ENCODE results near the gene FOS.

The FOS gene

DNA sequence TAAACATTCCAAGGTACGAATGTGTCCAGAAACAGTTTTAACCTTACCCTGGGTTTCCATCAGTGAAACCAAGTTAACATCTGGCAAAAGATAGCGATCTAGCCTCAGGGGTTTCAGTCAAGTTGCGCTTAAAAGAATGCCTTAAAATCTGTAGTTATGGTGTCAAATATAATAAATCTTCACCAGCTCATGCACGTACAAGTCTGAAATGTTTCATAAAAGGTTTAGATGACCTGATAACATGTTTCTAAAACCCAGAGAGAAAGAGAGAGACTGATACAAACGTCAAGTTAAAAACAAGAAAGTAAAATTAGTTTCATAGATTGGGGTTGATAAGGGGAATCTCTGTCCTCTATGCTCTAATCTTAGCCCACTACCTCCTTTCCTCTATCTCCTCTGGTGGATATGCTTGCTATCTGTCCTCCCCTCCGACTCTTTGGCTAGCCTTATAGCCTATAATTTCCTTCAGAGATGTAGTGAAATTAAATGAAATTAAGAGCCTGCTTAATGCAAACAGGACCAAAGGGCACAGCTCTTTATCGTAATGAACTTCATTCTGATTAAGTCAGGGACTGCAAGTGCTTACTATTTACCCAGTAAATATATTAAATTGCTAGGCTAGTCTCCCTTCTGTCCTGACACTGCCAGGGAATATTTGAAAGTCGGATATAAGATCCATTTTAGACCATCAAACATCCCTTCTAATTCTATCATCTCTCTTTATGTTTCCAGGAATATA lies 18.4 kb upstream of the FOS start:
- Mint-ChIP-seq H3K27me3 (no peaks in the 10 kb centered on the region), H3K4me3 (no peak overlapping the region), H3K9me3 (no peaks in the 10 kb centered on the region), H3K36me3 (no peaks in the 10 kb centered on the region), H3K27ac (peak overlapping the region; percentile 99), H3K4me1 (peaks cover 9 to 21% of the 10 kb centered on the region in 2 donors)
- no peak for ATAC-seq (replicated peaks)
- no peak for DNase-seq

DNA sequence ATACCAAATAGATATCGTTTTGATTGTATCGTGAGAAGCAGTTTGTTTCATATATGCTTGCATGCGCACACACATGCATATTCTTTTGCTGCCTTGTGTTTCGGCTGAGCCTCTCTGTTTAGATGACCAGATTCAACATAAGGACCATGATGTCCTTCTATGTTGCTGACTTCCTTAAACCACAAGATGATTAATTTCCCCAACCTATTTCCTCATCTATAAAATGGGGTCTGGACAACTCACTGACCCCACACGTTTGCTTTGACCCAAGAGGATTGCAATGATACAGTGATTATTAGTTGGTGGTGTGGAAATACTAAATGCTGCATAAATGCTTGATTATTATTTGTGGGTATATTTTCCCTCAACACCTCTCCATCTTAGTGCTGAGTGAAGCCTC lies 16.8 kb upstream of the FOS start:
- Mint-ChIP-seq H3K27ac (no peak overlapping the region), H3K4me3 (no peak overlapping the region), H3K4me1 (peaks cover 9 to 21% of the 10 kb centered on the region in 2 donors), H3K36me3 (no peaks in the 10 kb centered on the region), H3K27me3 (no peaks in the 10 kb centered on the region), H3K9me3 (no peaks in the 10 kb centered on the region)
- DNase-seq (no peak), ATAC-seq (replicated peaks) (no peak)

DNA sequence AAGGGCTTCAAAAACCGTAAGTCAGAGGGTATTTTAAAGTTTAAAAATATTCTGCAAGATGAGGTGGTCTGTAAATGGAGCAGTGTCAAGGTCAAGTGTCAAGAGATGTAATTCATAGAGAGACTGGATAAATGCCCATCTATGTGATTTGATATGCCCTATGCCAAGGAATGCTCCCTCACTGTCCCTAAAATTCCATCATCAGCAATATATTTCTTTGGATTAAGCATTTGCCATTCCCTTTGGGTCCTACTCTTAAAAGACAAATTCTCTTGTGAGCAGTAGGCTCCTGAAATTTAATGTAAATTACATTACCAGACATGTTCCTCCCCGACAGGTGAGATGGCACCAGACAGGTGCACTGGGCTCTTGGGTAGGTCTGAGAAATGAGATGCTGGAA lies 16.0 kb upstream of the FOS start:
- no peak for ATAC-seq (replicated peaks)

DNA sequence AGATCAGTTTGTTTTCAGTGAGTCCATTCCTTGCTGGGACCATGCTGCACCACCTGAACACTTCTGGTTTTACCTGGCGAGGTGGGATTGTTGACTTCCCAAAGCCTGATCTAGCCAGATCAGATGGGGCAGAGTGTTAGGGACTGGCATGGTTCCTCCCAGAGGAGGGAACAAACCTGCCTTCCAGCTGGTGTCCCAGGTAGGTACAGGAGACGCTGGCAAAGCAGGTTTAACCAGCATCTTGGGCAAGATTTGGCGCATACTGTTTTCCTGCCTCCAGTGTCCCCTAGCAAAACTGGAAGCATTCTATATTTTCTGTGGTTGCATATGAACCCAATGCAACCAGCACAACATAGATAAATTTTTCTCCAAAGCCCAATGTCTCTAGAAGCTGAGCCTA lies 14.6 kb upstream of the FOS start:
- Mint-ChIP-seq H3K27ac (no peak overlapping the region), H3K4me1 (peaks cover 0 to 16% of the 10 kb centered on the region in 2 donors), H3K9me3 (no peaks in the 10 kb centered on the region), H3K36me3 (no peaks in the 10 kb centered on the region), H3K4me3 (no peak overlapping the region), H3K27me3 (no peaks in the 10 kb centered on the region)
- no peak for ATAC-seq (replicated peaks)
- no peak for DNase-seq

More for the DNA sequence above, 16.0 kb upstream of the FOS start:
- DNase-seq, result no peak
- H3K36me3 Mint-ChIP-seq, result no peaks in the 10 kb centered on the region
- no peak overlapping the region for H3K4me3 Mint-ChIP-seq
- H3K27ac Mint-ChIP-seq, result no peak overlapping the region
- peaks cover 4 to 21% of the 10 kb centered on the region in 2 donors for H3K4me1 Mint-ChIP-seq
- H3K9me3 Mint-ChIP-seq, result no peaks in the 10 kb centered on the region
- H3K27me3 Mint-ChIP-seq, result no peaks in the 10 kb centered on the region

DNA sequence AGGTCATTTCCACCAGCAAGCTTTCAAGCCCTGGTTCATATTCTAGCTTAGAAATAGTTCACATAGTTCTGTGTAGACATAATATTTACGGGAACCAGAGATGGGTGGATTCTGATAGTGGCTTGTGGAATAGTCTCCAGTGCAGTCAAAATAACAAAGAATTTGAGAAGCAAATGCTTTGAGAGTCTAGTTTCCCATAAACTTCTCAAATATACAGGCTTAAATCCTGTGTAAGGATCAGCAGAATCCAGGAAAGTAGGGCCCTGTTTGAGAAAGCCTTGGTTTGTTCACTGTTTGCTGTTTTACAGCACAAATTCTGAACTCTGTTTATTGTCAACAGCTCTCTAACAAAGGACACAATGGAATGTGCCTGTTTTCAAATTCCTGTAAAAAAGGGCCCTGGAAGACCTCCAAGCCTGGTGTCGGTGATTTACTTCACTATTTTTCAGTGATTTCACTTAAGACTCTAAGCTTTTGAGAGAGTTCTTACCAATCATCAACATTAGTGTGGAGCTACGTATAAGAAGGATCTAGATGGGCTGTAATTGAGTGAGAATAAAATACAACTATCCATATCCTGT lies 11.4 kb upstream of the FOS start:
- ATAC-seq (replicated peaks) (no peak), DNase-seq (no peak)
- peaks cover 3 to 7% of the 10 kb centered on the region in 2 donors for H3K4me1 Mint-ChIP-seq
- H3K27me3 Mint-ChIP-seq, result peaks cover 0 to 5% of the 10 kb centered on the region in 2 donors
- no peaks in the 10 kb centered on the region for H3K9me3 Mint-ChIP-seq
- H3K27ac Mint-ChIP-seq, result no peak overlapping the region
- no peaks in the 10 kb centered on the region for H3K36me3 Mint-ChIP-seq
- no peak overlapping the region for H3K4me3 Mint-ChIP-seq

DNA sequence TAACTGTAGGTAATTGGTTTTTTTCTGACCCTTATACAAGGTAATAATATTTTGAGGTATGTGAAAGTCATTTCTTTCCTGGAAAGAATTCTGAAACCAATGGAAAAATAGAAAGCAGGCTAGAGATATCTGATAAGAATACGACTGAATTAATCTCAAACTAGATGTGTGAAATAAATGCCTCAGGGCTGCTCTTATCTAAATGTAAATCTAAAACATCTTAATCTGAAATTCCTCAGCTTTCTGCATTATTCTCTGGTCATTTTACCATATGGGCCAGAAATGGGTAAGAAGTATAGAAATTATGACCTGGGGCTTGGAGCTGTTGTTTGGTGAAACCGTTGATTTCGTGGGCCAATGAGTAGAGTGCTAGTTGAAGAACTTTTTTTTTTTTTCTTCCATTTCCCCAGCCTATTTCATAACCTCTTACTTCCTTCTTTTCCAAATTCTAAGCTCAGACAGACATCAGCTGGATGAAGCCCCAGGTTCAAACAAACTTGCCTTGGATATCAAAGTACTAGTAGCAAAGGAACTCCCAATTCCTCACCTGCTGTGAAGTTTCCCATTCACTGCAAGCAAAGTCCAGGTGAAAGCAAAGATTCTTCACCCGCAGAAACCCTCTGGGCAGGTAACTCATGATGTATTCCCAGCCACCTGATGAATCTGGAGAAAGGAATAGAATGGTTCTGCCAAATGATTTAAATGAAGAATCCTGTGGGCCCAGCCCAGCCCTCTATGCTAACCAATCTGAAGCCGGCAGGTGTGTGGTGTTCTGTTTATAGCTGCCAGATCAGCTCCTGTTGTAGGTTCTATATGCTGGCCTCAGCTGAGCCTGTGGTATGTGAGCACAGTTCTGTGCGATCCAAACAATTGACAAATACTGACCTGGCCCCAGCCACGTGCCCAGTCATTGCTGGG lies 9.7 kb upstream of the FOS start:
- Mint-ChIP-seq H3K9me3 (no peaks in the 10 kb centered on the region), H3K36me3 (no peaks in the 10 kb centered on the region), H3K27ac (no peak overlapping the region), H3K4me3 (no peak overlapping the region), H3K27me3 (peaks cover 0 to 6% of the 10 kb centered on the region in 2 donors), H3K4me1 (peaks cover 7 to 13% of the 10 kb centered on the region in 2 donors)
- ATAC-seq (replicated peaks) (no peak), DNase-seq (no peak)

DNA sequence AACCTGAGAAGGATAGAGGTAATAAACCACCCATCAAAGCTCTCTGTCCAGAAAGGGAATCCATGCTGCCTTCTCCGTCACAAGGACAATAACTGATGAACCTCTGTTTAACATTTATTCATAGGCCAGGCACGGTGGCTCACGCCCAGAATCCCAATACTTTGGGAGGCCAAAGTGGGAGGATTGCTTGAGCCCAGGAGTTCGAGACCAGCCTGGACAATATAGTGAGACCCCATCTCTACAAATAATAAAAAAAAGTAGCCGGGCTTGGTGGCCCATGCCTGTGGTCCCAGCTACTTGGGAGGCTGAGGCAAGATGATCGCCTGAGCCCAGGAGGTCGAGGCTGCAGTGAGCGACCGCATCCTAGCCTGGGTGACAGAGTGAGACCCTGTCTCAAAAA lies 7.1 kb upstream of the FOS start:
- H3K27ac Mint-ChIP-seq, result no peak overlapping the region
- no peak for DNase-seq
- peaks cover 4 to 6% of the 10 kb centered on the region in 2 donors for H3K27me3 Mint-ChIP-seq
- no peak for ATAC-seq (replicated peaks)
- H3K36me3 Mint-ChIP-seq, result no peaks in the 10 kb centered on the region
- no peak overlapping the region for H3K4me3 Mint-ChIP-seq
- H3K4me1 Mint-ChIP-seq, result peaks cover 22 to 33% of the 10 kb centered on the region in 2 donors
- H3K9me3 Mint-ChIP-seq, result no peaks in the 10 kb centered on the region

DNA sequence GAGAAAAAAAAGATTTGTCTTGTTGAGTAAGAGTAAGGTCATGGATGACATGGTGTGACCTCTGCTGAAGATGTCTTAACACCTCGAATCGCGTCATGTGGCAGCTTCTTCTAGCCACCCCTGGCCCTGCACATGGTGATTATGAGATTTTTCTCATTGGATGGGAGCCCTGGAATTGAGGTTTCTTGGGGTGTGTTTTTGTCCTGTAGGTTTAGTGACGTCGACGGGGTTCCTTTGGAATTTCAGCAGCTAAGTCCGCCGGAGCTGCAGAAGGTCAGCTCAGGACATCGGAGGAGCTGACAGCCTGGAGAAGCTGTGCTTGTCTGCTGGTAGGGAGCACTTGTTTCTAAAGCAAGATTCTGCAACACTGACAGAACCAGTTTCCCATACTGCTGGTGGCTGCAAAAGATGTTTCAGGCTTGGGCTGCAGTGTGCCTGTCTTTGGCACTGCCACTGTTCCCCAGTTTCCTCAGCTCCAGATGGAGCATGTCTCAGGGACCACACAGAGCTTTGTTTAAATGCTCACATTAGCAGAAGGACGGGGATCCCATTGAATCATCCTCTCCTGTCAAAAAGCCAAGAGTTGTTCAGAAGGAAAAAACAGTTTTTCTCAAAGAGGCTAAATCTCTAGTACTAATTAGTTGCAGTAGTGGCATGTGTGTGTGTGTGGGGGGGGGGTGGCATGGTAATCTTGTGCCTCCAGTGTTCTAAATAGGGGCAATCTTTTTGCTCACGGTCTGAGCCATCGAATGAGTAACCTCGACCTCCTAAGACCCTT lies 5.2 kb upstream of the FOS start:
- H3K27me3 Mint-ChIP-seq, result peaks cover 4 to 6% of the 10 kb centered on the region in 2 donors
- H3K36me3 Mint-ChIP-seq, result no peaks in the 10 kb centered on the region
- no peak overlapping the region for H3K27ac Mint-ChIP-seq
- H3K4me1 Mint-ChIP-seq, result peaks cover 28 to 51% of the 10 kb centered on the region in 2 donors
- ATAC-seq (replicated peaks) (no peak), DNase-seq (no peak)
- H3K9me3 Mint-ChIP-seq, result no peaks in the 10 kb centered on the region
- H3K4me3 Mint-ChIP-seq, result no peak overlapping the region

DNA sequence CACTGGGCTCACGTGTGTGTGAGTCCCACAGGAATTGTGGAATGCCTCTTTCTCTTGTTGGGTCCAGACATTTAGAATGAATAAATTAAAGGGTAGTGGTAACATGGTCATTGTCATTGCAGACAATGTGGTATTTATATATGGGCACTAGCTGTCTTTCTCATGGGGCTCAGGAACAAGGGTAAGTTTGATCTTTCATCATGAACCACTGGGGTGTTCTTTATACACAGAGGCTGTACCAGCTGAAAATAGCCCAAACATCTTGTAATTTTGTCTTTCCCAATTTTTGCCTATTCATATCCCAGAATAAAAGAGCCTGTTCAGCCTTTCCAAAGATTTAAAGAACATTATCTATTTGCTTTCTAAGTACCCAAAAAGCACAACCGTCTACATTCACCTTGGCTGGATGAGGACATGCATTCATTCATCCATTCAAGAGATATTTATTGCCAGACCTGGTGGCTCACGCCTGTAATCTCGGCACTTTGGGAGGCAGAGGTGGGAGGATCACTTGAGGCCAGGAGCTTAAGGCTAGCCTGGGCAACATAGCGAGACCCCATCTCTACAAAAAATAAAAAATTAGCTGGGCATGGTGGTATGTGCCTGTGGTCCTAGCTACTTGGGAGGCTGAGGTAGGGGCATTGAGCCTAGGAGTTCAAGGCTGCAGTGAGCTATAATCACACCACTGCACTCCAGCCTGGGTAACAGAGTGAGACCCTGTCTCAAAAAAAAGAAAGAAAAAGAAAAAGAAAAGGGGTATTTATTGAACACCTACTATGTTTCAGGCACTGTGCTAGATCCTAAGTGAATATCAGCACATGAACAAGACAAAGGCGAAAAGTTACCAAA lies 4.4 kb upstream of the FOS start:
- peaks cover 5 to 8% of the 10 kb centered on the region in 2 donors for H3K27me3 Mint-ChIP-seq
- DNase-seq, result no peak
- no peaks in the 10 kb centered on the region for H3K9me3 Mint-ChIP-seq
- peaks cover 0 to 4% of the 10 kb centered on the region in 2 donors for H3K36me3 Mint-ChIP-seq
- no peak for ATAC-seq (replicated peaks)
- H3K4me3 Mint-ChIP-seq, result peak overlapping the region in 1 of 2 donors; percentile 49
- no peak overlapping the region for H3K27ac Mint-ChIP-seq
- H3K4me1 Mint-ChIP-seq, result peaks cover 30 to 52% of the 10 kb centered on the region in 2 donors

DNA sequence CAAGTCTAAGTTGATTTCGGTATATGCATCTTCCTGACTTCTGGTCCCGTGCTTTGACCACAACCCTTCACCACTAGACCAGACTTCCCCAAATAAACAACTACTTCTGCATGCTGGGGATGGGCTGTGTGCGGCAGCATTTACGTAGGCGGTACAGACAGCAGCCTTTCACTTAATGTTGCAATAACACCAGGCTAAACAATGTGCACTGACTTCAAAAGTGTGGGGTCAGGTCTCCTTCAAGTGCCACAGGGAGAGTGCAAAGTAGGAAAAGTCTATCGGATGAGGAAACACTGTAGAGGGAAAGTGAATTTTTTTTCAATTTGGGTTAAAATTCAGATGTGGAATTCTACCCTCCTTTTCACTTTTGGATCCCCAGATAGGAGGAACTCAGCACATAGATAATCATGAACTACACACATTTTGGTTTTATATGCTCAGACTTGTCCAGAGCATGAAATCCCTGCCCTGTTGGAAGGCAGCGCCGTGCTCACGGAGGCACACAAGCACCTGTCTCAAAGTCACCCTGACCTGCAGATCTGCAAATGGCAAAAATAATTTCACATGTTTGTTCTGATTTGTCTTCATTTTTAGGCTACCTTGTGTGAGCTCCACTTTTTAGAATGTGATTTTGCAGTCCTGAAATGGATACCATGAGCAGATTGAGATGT lies 3.6 kb upstream of the FOS start:
- H3K4me1 Mint-ChIP-seq, result peaks cover 38 to 60% of the 10 kb centered on the region in 2 donors
- peaks cover 0 to 11% of the 10 kb centered on the region in 2 donors for H3K36me3 Mint-ChIP-seq

DNA sequence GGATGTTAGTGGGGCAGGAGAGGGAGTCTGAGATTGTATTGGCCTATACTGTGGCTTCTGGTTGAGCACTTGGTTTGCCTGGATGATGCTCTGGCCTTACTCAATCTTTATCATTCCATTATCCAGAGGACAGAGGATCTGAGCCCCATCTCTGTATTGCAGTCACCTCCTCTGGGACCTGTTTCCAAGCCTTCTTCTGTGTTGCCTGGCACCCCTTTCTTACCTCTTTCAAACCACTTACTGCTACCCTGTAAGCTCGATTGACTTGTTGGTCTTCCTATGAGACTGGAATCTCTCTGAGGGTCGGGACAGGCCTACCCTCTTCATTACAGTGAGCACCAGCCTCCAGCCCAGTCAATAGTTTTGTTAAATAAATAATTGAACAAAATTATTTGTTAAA lies 3.0 kb upstream of the FOS start:
- Mint-ChIP-seq H3K9me3 (no peaks in the 10 kb centered on the region), H3K27ac (no peak overlapping the region), H3K4me3 (no peak overlapping the region), H3K36me3 (peaks cover 5 to 17% of the 10 kb centered on the region in 2 donors), H3K27me3 (peaks cover 15 to 21% of the 10 kb centered on the region in 2 donors), H3K4me1 (peaks cover 41 to 66% of the 10 kb centered on the region in 2 donors)
- DNase-seq (no peak), ATAC-seq (replicated peaks) (no peak)

More for the DNA sequence above, 3.6 kb upstream of the FOS start:
- DNase-seq, result peak; percentile 63
- Mint-ChIP-seq H3K9me3 (no peaks in the 10 kb centered on the region), H3K27ac (peak overlapping the region; percentile 1), H3K27me3 (peaks cover 11 to 15% of the 10 kb centered on the region in 2 donors), H3K4me3 (peak overlapping the region; percentile 15 to 49)
- peak; percentile 47 to 53 for ATAC-seq (replicated peaks)

DNA sequence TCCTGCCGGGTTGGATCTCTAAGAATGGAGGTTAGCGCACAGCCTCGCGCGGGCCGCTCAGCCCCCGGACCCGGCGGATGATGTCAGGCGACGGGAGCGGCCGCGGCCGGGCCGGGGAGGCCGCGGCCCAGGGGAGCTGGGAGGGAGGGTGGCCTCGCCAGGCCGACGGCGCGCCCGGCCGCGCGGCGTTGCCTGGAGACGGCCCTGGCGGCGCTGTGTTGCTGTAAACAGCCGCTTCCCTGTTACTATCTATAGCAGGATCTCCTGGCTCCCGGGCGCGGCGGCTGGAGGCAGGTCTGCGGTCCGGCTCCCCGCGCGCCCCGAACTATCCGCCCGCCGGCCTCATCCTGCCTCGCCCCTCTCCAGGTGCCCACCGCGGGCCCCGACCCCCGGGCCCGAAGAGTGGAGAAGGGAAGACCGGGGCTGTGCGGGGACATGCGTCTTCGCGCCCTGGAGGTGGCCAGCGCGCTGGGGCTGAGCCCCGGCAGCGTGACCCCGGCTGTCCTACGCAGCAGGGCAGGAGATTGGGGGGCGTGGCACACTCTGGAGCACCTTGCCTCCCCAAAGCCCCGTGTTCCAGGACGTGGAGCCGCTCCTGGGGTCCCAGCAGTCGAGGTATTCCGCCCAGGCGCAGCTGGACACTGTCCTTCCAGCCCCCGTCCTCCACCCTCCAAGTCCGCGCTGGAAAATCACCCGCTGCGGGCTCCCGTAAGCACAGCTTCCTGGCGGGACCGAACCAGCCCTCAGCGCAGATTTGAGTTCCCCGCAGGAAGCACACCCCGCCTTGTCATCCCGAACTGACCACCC lies 1.4 kb upstream of the FOS start:
- peaks cover 19 to 23% of the 10 kb centered on the region in 2 donors for H3K27me3 Mint-ChIP-seq
- H3K36me3 Mint-ChIP-seq, result peaks cover 13 to 29% of the 10 kb centered on the region in 2 donors
- no peaks in the 10 kb centered on the region for H3K9me3 Mint-ChIP-seq
- peak overlapping the region; percentile 91 for H3K27ac Mint-ChIP-seq
- peaks cover 44 to 75% of the 10 kb centered on the region in 2 donors for H3K4me1 Mint-ChIP-seq
- ATAC-seq (replicated peaks) (peak; percentile 18 to 21), DNase-seq (no peak)
- peak overlapping the region; percentile 92 to 98 for H3K4me3 Mint-ChIP-seq
